Loucy (cell line): ENCODE results near the gene LBP.
"Not testable (repeated sequence)": the region's sequence is repeated elsewhere in the genome, so short reads cannot be mapped to it uniquely, and the experiment has no call there.

Experiments
- H2AFZ ChIP-seq: fragments of 200-600 bp; sonication (generic); 2 replicates; pipeline ENCODE4 v1.6.0; 2016; ENCODE audit warnings: antibody characterized with exemption, mild to moderate bottlenecking, low read length, moderate library complexity
- H3F3A ChIP-seq: fragments of 200-600 bp; 2 replicates; pipeline ENCODE4 v1.6.0; 2016; ENCODE audit warnings: antibody characterized with exemption, low read depth, mild to moderate bottlenecking
- H3K27me3 ChIP-seq: fragments of 200-600 bp; sonication (generic); 2 replicates; pipeline ENCODE4 v1.6.1; 2014; ENCODE audit warnings: low read length, mild to moderate bottlenecking; ENCODE audit not compliant: insufficient read depth, poor library complexity, severe bottlenecking
- H3K36me3 ChIP-seq: fragments of 200-600 bp; sonication (generic); 2 replicates; pipeline ENCODE4 v1.6.1; 2016; ENCODE audit warnings: low read length; ENCODE audit not compliant: insufficient read depth
- H3K4me1 ChIP-seq: fragments of 200-600 bp; sonication (generic); 2 replicates; pipeline ENCODE4 v1.5.1; 2014; ENCODE audit warnings: low read length, mild to moderate bottlenecking; ENCODE audit not compliant: insufficient read depth, poor library complexity, severe bottlenecking
- H3K4me2 ChIP-seq: fragments of 200-600 bp; sonication (generic); 2 replicates; pipeline ENCODE4 v1.6.0; 2014; ENCODE audit warnings: antibody characterized with exemption, low read length, low read depth, mild to moderate bottlenecking; ENCODE audit not compliant: poor library complexity, severe bottlenecking
- H3K4me3 ChIP-seq: fragments of 200-600 bp; sonication (generic); 2 replicates; pipeline ENCODE4 v1.5.1; 2014; ENCODE audit warnings: low read length, mild to moderate bottlenecking, mixed read lengths; ENCODE audit not compliant: poor library complexity, severe bottlenecking
- H3K79me2 ChIP-seq: fragments of 200-600 bp; sonication (generic); 2 replicates; pipeline ENCODE4 v1.6.1; 2014; ENCODE audit warnings: low read length; ENCODE audit not compliant: insufficient read depth
- H3K9ac ChIP-seq: fragments of 200-600 bp; sonication (generic); 2 replicates; pipeline ENCODE4 v1.6.0; 2014; ENCODE audit warnings: mild to moderate bottlenecking, low read depth, low read length, moderate library complexity; ENCODE audit not compliant: poor library complexity, severe bottlenecking
- H3K9me2 ChIP-seq: fragments of 200-600 bp; sonication (generic); replicated peaks from 2 replicates; pipeline ENCODE4 v1.6.1; 2016; ENCODE audit warnings: low read depth, low read length, mixed read lengths
- H3K9me3 ChIP-seq: fragments of 200-600 bp; sonication (generic); 2 replicates; pipeline ENCODE4 v1.6.1; 2014; ENCODE audit warnings: mild to moderate bottlenecking, antibody characterized with exemption, low read length, low read depth; ENCODE audit not compliant: insufficient read depth
- H4K20me1 ChIP-seq: fragments of 200-600 bp; sonication (generic); 2 replicates; pipeline ENCODE4 v1.6.0; 2014; ENCODE audit warnings: antibody characterized with exemption, low read length, mild to moderate bottlenecking; ENCODE audit not compliant: insufficient read depth, poor library complexity, severe bottlenecking
- CTCF ChIP-seq: fragments of 200-600 bp; sonication (generic); conservative IDR thresholded peaks from 2 replicates; pipeline ENCODE4 v1.5.1; 2014; ENCODE audit warnings: mild to moderate bottlenecking, antibody characterized with exemption, low read length
- EZH2phosphoT487 ChIP-seq: fragments of 200-600 bp; IDR thresholded peaks from 2 replicates; pipeline ENCODE4 v1.6.1; 2018; ENCODE audit warnings: antibody characterized with exemption, mild to moderate bottlenecking, moderate library complexity, borderline replicate concordance

Gene LBP

GRCh38 chr20:38336726-38337125 lies 9.6 kb upstream of the LBP start:
- Histone ChIP-seq H4K20me1 (no peaks in the 10 kb centered on the region), H3K9me2 (no peaks in the 10 kb centered on the region), H3K27me3 (no peaks in the 10 kb centered on the region), H2AFZ (no peak overlapping the region), H3K4me2 (no peak overlapping the region), H3K36me3 (no peaks in the 10 kb centered on the region), H3F3A (no peaks in the 10 kb centered on the region), H3K4me1 (no peaks in the 10 kb centered on the region), H3K4me3 (no peak overlapping the region), H3K79me2 (no peaks in the 10 kb centered on the region), H3K9ac (no peak overlapping the region), H3K9me3 (no peaks in the 10 kb centered on the region)
- no peak for TF ChIP-seq EZH2phosphoT487
- no peak for TF ChIP-seq CTCF

- H3K4me2 ChIP-seq: no peak overlapping the region
- H3K4me3 ChIP-seq: no peak overlapping the region
- H3K79me2 ChIP-seq: no peaks in the 10 kb centered on the region
- no peak overlapping the region for H2AFZ ChIP-seq
- H3K27me3 ChIP-seq: no peaks in the 10 kb centered on the region
- no peak for TF ChIP-seq EZH2phosphoT487
- TF ChIP-seq CTCF: peak; percentile 51
- no peaks in the 10 kb centered on the region for H3K9me3 ChIP-seq
- no peaks in the 10 kb centered on the region for H3K9me2 ChIP-seq
- no peaks in the 10 kb centered on the region for H3F3A ChIP-seq
- H3K9ac ChIP-seq: no peak overlapping the region
- no peaks in the 10 kb centered on the region for H3K36me3 ChIP-seq
- no peaks in the 10 kb centered on the region for H4K20me1 ChIP-seq
- no peaks in the 10 kb centered on the region for H3K4me1 ChIP-seq
Observed at GRCh38 chr20:38337561-38338140, 8.6 kb upstream of the LBP start.

- Histone ChIP-seq H3K79me2 (no peaks in the 10 kb centered on the region), H3F3A (no peaks in the 10 kb centered on the region), H3K4me3 (no peak overlapping the region), H3K36me3 (no peaks in the 10 kb centered on the region), H3K27me3 (no peaks in the 10 kb centered on the region), H3K9me3 (no peaks in the 10 kb centered on the region), H3K9ac (no peak overlapping the region), H3K9me2 (no peaks in the 10 kb centered on the region), H4K20me1 (no peaks in the 10 kb centered on the region), H3K4me2 (no peak overlapping the region), H2AFZ (no peak overlapping the region), H3K4me1 (no peaks in the 10 kb centered on the region)
- TF ChIP-seq EZH2phosphoT487: no peak
- peak; percentile 26; the same call in 1 of the 2 replicates for TF ChIP-seq CTCF
Observed at GRCh38 chr20:38338849-38339520, 7.3 kb upstream of the LBP start.

- not testable (repeated sequence) for H3K9me2 ChIP-seq, H4K20me1 ChIP-seq, H2AFZ ChIP-seq, H3K4me2 ChIP-seq, H3K4me1 ChIP-seq, H3K4me3 ChIP-seq, H3K9ac ChIP-seq, H3K27me3 ChIP-seq, H3F3A ChIP-seq, H3K9me3 ChIP-seq, H3K36me3 ChIP-seq, H3K79me2 ChIP-seq
Observed at GRCh38 chr20:38339521-38339896, 6.8 kb upstream of the LBP start.
